HAP-1 (cell line): Measurements from ENCODE around the gene FBN2.

Source experiments
- DNase-seq, 2 experiments: peaks; one replicate each; pipeline ENCODE4 v3.0.0-alpha.2; 2016 to 2020; ENCODE audit warnings: low spot score in 2 of 2
- H3K27me3 ChIP-seq: fragments of 250-450 bp; sonication (Bioruptor Pico); 2 replicates; pipeline ENCODE4 v1.5.1; 2020; ENCODE audit warnings: low read depth, mild to moderate bottlenecking, moderate library complexity
- H3K36me3 ChIP-seq: fragments of 250-450 bp; sonication (Bioruptor Pico); replicated peaks from 2 replicates; pipeline ENCODE4 v1.5.1; 2020; ENCODE audit warnings: mild to moderate bottlenecking
- H3K4me1 ChIP-seq: fragments of 250-450 bp; sonication (Bioruptor Pico); 2 replicates; pipeline ENCODE4 v1.5.1; 2020; ENCODE audit warnings: mild to moderate bottlenecking
- H3K4me3 ChIP-seq: fragments of 250-450 bp; sonication (Bioruptor Pico); 2 replicates; pipeline ENCODE4 v1.5.1; 2020; ENCODE audit warnings: mild to moderate bottlenecking, moderate library complexity
- H3K9me3 ChIP-seq: fragments of 250-450 bp; sonication (Bioruptor Pico); 2 replicates; pipeline ENCODE4 v1.5.1; 2020; ENCODE audit warnings: mild to moderate bottlenecking, moderate library complexity
- in situ Hi-C: fragments of 300-500 bp; cut with MboI; formaldehyde crosslinking; loops from 3 replicates; pipeline ENCODE4 v1.14.3; 2020; ENCODE audit warnings: low sequenced_read_pairs, inconsistent platforms, mixed read lengths

Gene FBN2

GRCh38 chr5:128483738-128484137, 54.3 kb downstream of the FBN2 start:
- H3K9me3 ChIP-seq, result no peaks in the 10 kb centered on the region
- no peaks in the 10 kb centered on the region; the same call in 1 of the 2 replicates for H3K36me3 ChIP-seq
- H3K4me1 ChIP-seq, result no peaks in the 10 kb centered on the region
- no peak for DNase-seq
- H3K27me3 ChIP-seq, result no peaks in the 10 kb centered on the region
- no peak overlapping the region for H3K4me3 ChIP-seq
- in situ Hi-C loops, result no loop called here

- in situ Hi-C loops, result no loop called here
- no peak overlapping the region for H3K4me3 ChIP-seq
- DNase-seq, result no peak
- no peaks in the 10 kb centered on the region for H3K9me3 ChIP-seq
- no peaks in the 10 kb centered on the region for H3K27me3 ChIP-seq
- H3K4me1 ChIP-seq, result no peaks in the 10 kb centered on the region
- no peaks in the 10 kb centered on the region; the same call in 1 of the 2 replicates for H3K36me3 ChIP-seq
These were observed 57.0 kb downstream of the FBN2 start for GRCh38 chr5:128480906-128481633.

DNA sequence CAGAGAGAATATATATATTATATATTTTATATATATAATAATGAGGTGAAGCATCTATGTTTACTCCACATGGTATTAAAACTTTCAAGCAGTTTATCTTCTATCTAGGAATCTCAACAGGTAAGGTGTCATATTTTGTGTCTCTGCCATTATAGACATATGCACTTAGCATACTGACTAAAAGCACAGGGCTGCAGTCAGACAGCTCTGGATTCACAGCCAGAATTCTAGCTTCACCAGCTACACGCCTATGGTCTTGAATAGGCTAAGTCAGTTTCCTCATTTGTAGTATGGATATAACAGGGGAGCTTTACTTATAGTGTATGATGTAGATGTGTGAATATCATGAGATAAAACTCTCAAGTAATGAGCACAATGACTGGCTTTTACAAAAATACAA, 57.9 kb downstream of the FBN2 start:
- Histone ChIP-seq H3K36me3 (no peaks in the 10 kb centered on the region; the same call in 1 of the 2 replicates), H3K9me3 (no peaks in the 10 kb centered on the region), H3K27me3 (no peaks in the 10 kb centered on the region), H3K4me1 (no peaks in the 10 kb centered on the region), H3K4me3 (no peak overlapping the region)
- no peak for DNase-seq
- in situ Hi-C loops, result no loop called here

DNA sequence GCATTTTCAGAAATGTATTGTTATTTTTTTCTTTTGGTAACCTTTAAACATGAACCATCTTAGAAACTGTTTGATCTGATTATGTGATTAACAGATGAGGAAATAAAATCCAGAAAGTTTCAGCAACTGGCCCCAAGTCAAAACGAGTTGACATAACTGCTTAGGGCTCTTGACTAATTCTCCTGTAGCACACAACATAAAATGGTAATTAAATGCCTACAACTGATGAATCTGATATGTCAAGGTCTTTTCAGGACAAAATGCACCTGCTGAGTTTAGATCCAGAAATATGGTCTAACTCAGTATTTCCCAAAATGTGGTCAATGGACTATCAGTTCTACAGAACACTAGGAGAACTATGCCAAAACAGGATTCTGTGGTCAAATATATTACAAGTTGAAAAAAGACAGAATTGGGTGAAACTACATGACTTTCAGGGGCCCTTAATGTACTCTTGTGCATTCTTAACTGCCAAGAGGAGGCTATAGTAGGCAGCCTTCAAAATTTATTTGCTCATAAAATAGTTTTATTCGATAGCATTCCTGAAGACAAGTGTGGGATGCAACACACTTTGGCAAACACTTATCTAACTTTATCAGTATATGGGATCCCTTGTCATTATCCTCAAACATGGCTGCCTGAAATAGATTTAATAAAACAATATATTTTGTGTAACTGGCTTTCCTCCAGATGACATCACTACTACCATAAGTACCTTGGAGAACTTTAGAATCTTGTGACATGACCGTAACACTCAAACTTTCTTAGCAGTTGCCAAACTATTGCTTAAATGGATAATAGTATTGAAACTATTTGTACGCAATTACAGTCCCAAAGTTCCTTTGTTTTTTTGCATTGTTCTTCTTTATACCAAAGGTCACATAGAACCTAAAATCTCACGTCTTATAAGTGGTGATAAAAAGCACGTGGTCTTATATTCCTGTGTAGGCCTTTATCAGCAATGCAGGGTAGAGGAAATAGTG, 59.4 kb downstream of the FBN2 start:
- in situ Hi-C loops, result no loop called here
- no peak for DNase-seq
- H3K36me3 ChIP-seq, result no peaks in the 10 kb centered on the region; the same call in 1 of the 2 replicates
- H3K4me1 ChIP-seq, result no peaks in the 10 kb centered on the region
- no peak overlapping the region for H3K4me3 ChIP-seq
- H3K27me3 ChIP-seq, result no peaks in the 10 kb centered on the region
- no peaks in the 10 kb centered on the region for H3K9me3 ChIP-seq

GRCh38 chr5:128477944-128478343, 60.1 kb downstream of the FBN2 start:
- no peaks in the 10 kb centered on the region for H3K27me3 ChIP-seq
- H3K4me1 ChIP-seq, result no peaks in the 10 kb centered on the region
- H3K36me3 ChIP-seq, result no peaks in the 10 kb centered on the region; the same call in 1 of the 2 replicates
- no peaks in the 10 kb centered on the region for H3K9me3 ChIP-seq
- H3K4me3 ChIP-seq, result no peak overlapping the region
- in situ Hi-C loops, result no loop called here
- no peak for DNase-seq

- no peaks in the 10 kb centered on the region for H3K27me3 ChIP-seq
- in situ Hi-C loops, result no loop called here
- H3K4me3 ChIP-seq, result no peak overlapping the region
- H3K36me3 ChIP-seq, result no peaks in the 10 kb centered on the region; the same call in 1 of the 2 replicates
- no peaks in the 10 kb centered on the region; the same call in 1 of the 2 replicates for H3K4me1 ChIP-seq
- no peaks in the 10 kb centered on the region for H3K9me3 ChIP-seq
- DNase-seq, result no peak
These were observed 62.4 kb downstream of the FBN2 start for GRCh38 chr5:128475693-128476092.

DNA sequence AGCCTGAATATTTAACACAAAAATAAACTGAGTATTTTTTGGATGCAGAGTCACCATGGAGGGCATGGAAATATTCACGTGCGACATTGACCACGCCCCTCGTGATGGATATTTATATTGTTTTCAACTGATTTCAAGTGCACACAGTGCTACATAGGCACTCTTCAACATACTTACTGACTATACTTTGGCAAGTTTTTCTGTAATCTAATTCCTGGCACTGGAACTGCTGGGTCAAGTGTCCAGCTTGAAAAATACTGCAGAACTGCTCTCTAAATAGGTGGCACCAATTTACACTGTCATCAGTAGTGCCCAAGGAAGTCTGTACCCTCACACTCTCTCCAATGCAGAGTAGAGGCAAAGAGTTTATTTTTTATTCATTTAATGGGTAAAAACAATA, 65.1 kb downstream of the FBN2 start:
- Histone ChIP-seq H3K4me3 (no peak overlapping the region), H3K9me3 (no peaks in the 10 kb centered on the region), H3K36me3 (no peaks in the 10 kb centered on the region), H3K4me1 (no peaks in the 10 kb centered on the region; the same call in 1 of the 2 replicates), H3K27me3 (no peaks in the 10 kb centered on the region)
- in situ Hi-C loops, result no loop called here
- no peak for DNase-seq

- H3K36me3 ChIP-seq, result no peaks in the 10 kb centered on the region
- no peaks in the 10 kb centered on the region for H3K9me3 ChIP-seq
- H3K4me1 ChIP-seq, result no peaks in the 10 kb centered on the region; the same call in 1 of the 2 replicates
- no peak overlapping the region for H3K4me3 ChIP-seq
- no peak for DNase-seq
- in situ Hi-C loops, result no loop called here
- H3K27me3 ChIP-seq, result no peaks in the 10 kb centered on the region
These were observed 66.0 kb downstream of the FBN2 start for GRCh38 chr5:128472036-128472435.

DNA sequence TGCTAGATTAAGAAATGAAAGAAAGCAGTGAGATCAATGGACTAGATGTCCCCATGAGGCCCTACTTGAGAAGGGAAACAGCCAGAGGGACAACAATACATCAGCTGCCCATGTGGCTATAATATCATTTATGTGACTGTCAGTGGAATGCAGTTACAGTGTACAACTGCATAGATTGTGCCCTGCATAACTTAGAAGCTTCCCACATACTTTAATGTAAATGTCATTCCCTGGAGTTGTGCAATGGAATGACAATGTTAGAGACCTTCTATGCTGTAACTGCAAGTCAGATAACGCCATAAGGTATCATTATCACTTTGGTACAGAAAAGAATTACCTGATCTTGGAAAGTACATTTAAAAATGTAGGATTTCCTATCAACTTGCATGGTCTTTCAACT, 67.4 kb downstream of the FBN2 start:
- H3K4me1 ChIP-seq, result no peaks in the 10 kb centered on the region; the same call in none of the 2 replicates
- H3K27me3 ChIP-seq, result no peaks in the 10 kb centered on the region
- H3K36me3 ChIP-seq, result no peaks in the 10 kb centered on the region
- DNase-seq, result no peak
- H3K9me3 ChIP-seq, result no peaks in the 10 kb centered on the region
- no peak overlapping the region for H3K4me3 ChIP-seq
- in situ Hi-C loops, result no loop called here

- H3K9me3 ChIP-seq, result no peaks in the 10 kb centered on the region
- no peaks in the 10 kb centered on the region for H3K27me3 ChIP-seq
- in situ Hi-C loops, result no loop called here
- no peak overlapping the region for H3K4me3 ChIP-seq
- no peaks in the 10 kb centered on the region; the same call in none of the 2 replicates for H3K4me1 ChIP-seq
- DNase-seq, result no peak
- H3K36me3 ChIP-seq, result no peaks in the 10 kb centered on the region
These were observed 68.1 kb downstream of the FBN2 start for GRCh38 chr5:128469912-128470311.

GRCh38 chr5:128466980-128467379, 71.1 kb downstream of the FBN2 start:
- no peak for DNase-seq
- Histone ChIP-seq H3K4me1 (no peaks in the 10 kb centered on the region; the same call in none of the 2 replicates), H3K27me3 (no peaks in the 10 kb centered on the region), H3K36me3 (peaks cover 3% of the 10 kb centered on the region; the same call in 1 of the 2 replicates), H3K4me3 (no peak overlapping the region), H3K9me3 (no peaks in the 10 kb centered on the region)
- in situ Hi-C loops, result no loop called here

- Histone ChIP-seq H3K4me3 (no peak overlapping the region), H3K4me1 (no peaks in the 10 kb centered on the region; the same call in none of the 2 replicates), H3K27me3 (no peaks in the 10 kb centered on the region), H3K36me3 (peaks cover 4% of the 10 kb centered on the region; the same call in 1 of the 2 replicates), H3K9me3 (no peaks in the 10 kb centered on the region)
- no peak for DNase-seq
- in situ Hi-C loops, result no loop called here
These were observed 71.5 kb downstream of the FBN2 start for GRCh38 chr5:128466554-128466953.

- peaks cover 9% of the 10 kb centered on the region; the same call in 1 of the 2 replicates for H3K36me3 ChIP-seq
- DNase-seq, result no peak
- in situ Hi-C loops, result no loop called here
- H3K27me3 ChIP-seq, result no peaks in the 10 kb centered on the region
- H3K4me3 ChIP-seq, result no peak overlapping the region
- H3K9me3 ChIP-seq, result no peaks in the 10 kb centered on the region
- H3K4me1 ChIP-seq, result no peaks in the 10 kb centered on the region; the same call in 1 of the 2 replicates
These were observed 73.4 kb downstream of the FBN2 start for GRCh38 chr5:128464596-128464995.
